ENCODE data around the gene TCFL5.

TCFL5 gene

DNA sequence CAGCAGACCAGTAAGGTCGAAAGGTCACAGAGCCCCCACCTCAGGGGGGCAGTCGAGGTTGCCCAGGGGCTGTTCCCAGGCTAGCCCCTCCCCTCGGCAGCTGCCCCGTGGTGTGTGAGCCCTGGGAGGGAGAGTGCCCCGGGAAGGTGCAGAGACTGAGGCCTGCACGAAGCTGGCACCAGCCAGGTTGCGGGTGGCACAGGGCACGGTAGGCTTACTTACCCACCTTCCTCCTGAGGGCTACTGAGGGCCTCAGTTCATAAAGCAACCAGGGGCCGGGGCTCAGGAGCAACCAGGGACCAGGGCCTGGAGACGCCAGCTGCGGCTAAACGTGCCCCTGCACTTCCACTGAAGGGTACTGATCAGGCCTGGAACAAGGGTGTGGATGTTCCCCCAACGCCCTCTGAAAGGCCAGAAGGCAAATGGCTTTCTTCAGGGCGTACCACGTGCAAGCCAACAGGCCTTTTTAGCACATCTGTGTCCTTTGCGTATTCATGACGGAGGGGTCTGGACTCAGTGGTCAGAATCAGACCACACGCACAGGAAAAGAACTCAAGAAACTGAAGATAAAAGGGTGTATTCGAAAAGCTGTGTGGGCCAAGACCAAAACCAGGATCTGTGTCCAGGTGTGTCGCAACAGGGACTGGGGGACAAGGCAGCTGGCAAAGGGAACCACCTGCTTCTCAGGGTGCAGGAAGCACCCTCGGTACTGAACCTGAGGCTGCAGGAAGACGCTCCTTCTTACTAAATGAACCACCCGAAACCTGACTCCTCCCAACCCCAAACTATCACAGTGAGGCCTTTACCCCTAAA is 24.5 kb upstream of the TCFL5 start:
- TF ChIP-seq, protein P1, sequence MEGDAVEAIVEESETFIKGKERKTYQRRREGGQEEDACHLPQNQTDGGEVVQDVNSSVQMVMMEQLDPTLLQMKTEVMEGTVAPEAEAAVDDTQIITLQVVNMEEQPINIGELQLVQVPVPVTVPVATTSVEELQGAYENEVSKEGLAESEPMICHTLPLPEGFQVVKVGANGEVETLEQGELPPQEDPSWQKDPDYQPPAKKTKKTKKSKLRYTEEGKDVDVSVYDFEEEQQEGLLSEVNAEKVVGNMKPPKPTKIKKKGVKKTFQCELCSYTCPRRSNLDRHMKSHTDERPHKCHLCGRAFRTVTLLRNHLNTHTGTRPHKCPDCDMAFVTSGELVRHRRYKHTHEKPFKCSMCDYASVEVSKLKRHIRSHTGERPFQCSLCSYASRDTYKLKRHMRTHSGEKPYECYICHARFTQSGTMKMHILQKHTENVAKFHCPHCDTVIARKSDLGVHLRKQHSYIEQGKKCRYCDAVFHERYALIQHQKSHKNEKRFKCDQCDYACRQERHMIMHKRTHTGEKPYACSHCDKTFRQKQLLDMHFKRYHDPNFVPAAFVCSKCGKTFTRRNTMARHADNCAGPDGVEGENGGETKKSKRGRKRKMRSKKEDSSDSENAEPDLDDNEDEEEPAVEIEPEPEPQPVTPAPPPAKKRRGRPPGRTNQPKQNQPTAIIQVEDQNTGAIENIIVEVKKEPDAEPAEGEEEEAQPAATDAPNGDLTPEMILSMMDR (IDR thresholded peaks at IDR 0.05; ENCODE audit: insufficient read depth, low read depth, low read length, missing control alignments): no peak

GRCh38 chr20:62885046-62885895 is 23.6 kb upstream of the TCFL5 start:
- H3K4me3 ChIP-seq (ENCODE audit: low read depth, low read length): no peak overlapping the region
- DNase-seq (ENCODE audit: low read depth): no peak
- TF ChIP-seq, protein P1 (IDR thresholded peaks at IDR 0.05; ENCODE audit: insufficient read depth, low read depth, low read length, missing control alignments): no peak

More for the DNA sequence above, 24.5 kb upstream of the TCFL5 start:
- no peak for DNase-seq (ENCODE audit: low read depth)
- no peak overlapping the region for H3K4me3 ChIP-seq (ENCODE audit: low read depth, low read length)

DNA sequence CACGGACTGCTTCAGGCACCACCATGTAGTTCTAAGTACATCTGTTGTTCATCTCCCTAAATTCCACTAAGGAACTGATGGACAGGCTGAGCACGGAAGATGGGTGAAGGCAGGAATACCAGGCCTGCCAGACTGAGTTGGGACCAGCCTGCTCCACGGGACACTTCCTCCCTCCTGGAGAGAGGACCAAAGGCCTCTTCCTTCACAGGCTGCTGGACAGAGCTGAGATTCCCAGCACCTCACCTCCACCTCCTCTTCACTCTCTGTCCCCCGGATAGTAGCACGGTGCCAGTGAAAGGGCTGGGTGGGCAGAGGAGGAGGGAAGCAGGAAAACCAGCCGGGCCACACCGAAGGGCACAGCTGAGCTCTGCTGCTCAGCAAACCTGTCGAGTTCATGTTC is 22.9 kb upstream of the TCFL5 start:
- TF ChIP-seq, protein P1 (IDR thresholded peaks at IDR 0.05; ENCODE audit: insufficient read depth, low read depth, low read length, missing control alignments): no peak
- no peak for DNase-seq (ENCODE audit: low read depth)
- H3K4me3 ChIP-seq (ENCODE audit: low read depth, low read length): no peak overlapping the region

DNA sequence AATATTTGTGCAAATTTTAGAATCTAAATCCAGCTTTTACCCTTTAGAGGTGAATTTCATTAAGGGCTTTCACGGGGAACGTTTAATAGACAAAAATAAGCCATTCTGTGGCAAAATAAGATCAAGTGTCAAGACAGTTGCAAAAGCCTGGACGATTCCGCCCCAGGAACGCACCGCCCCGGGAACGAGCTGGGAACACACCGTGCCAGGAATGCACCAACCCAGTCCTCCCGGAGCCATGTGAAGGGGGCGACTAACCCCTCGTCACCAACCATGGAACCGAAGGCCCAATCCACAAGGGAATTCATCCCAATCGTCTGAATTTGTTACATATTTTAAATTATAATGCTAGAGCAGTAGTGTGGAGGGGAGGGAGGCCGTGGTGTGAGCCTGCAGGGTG is 20.8 kb upstream of the TCFL5 start:
- TF ChIP-seq, protein P1 (IDR thresholded peaks at IDR 0.05; ENCODE audit: insufficient read depth, low read depth, low read length, missing control alignments): no peak
- no peak for DNase-seq (ENCODE audit: low read depth)
- no peak overlapping the region for H3K4me3 ChIP-seq (ENCODE audit: low read depth, low read length)

DNA sequence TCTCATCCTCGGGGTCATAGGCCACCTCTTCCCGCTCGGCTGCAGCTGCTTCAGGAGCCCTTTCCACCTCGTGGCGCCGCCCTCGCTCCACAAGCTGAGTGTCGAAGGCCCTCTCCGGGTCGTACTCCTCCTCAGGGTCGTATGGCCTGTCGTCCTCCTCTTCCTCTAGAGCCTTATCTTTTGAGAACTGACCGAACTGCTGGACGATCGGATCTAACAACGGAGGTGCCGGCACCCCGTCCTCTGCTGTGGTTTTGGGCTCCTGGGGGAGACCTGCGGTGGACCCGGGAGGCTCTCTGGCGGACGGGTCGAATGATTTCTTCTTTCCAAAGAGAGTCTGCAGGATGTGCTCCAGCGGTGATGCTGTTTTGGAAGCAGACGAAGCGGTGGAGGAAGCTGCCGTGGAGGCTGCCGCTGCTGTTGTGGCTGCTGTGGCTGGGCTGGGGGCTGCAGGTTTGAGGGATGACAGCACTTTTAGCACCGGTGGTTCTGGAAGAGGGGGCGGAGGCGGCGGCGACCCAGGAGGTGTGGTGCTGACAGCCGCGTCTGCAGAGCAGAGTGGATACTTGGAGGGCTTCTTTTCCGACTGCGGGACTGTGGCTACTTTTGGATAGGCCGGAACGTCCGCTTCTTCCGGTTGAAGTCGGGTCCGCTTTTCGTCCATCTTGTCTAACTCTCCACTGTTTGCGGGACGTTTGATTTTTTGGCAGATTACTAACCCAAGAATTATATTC is 20.2 kb upstream of the TCFL5 start:
- DNase-seq (ENCODE audit: low read depth): no peak
- TF ChIP-seq, protein P1 (IDR thresholded peaks at IDR 0.05; ENCODE audit: insufficient read depth, low read depth, low read length, missing control alignments): no peak
- no peak overlapping the region for H3K4me3 ChIP-seq (ENCODE audit: low read depth, low read length)

GRCh38 chr20:62880935-62881661 is 19.5 kb upstream of the TCFL5 start:
- TF ChIP-seq, protein P1 (IDR thresholded peaks at IDR 0.05; ENCODE audit: insufficient read depth, low read depth, low read length, missing control alignments): no peak
- no peak overlapping the region for H3K4me3 ChIP-seq (ENCODE audit: low read depth, low read length)
- no peak for DNase-seq (ENCODE audit: low read depth)

All from GM12865 (cell line).